IPS-18c (cell line): ENCODE measurements around the gene SLC25A21.
"Not testable (repeated sequence)": the region's sequence is repeated elsewhere in the genome, so short reads cannot be mapped to it uniquely, and the experiment has no call there.

Experiments
- H3K4me3 ChIP-seq: 2 replicates; pipeline ENCODE4 v1.7.0; 2013; ENCODE audit warnings: low read depth, mild to moderate bottlenecking, low read length, moderate library complexity; ENCODE audit not compliant: insufficient read depth
- H3K9me3 ChIP-seq: one replicate; pipeline ENCODE4 v1.6.1; 2013; ENCODE audit warnings: mild to moderate bottlenecking, low read length, moderate library complexity; ENCODE audit not compliant: control insufficient read depth, insufficient read depth

The SLC25A21 gene

GRCh38 chr14:36916668-36917067 lies 255.7 kb downstream of the SLC25A21 start:
- Histone ChIP-seq H3K4me3 (no peak overlapping the region), H3K9me3 (no peaks in the 10 kb centered on the region)

GRCh38 chr14:36915081-36915480 lies 257.3 kb downstream of the SLC25A21 start:
- Histone ChIP-seq H3K9me3 (no peaks in the 10 kb centered on the region), H3K4me3 (no peak overlapping the region)

DNA sequence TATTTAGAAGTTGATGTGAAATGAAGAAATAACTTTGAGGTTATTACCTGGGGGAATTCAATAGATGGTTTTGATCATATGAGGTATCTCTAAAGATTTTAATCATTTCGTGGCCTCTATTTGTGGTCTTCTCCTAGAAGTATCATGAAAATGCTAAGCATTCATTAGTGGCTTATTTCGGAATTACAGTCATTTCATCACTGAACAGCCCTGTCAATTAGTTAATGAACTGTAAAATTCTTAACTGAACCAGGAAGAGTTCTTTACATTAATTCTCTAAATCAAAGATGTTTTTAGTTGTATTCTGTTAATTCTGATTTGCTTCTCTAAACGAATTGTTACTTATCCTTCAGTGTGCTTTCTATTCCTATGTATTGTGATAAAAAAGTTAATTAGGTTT lies 261.8 kb downstream of the SLC25A21 start:
- H3K9me3 ChIP-seq: no peaks in the 10 kb centered on the region
- no peak overlapping the region for H3K4me3 ChIP-seq

GRCh38 chr14:36905272-36905888 lies 267.0 kb downstream of the SLC25A21 start:
- H3K9me3 ChIP-seq: no peaks in the 10 kb centered on the region
- no peak overlapping the region for H3K4me3 ChIP-seq

GRCh38 chr14:36901861-36902260 lies 270.5 kb downstream of the SLC25A21 start:
- Histone ChIP-seq H3K4me3 (no peak overlapping the region), H3K9me3 (peaks cover 2% of the 10 kb centered on the region)

DNA sequence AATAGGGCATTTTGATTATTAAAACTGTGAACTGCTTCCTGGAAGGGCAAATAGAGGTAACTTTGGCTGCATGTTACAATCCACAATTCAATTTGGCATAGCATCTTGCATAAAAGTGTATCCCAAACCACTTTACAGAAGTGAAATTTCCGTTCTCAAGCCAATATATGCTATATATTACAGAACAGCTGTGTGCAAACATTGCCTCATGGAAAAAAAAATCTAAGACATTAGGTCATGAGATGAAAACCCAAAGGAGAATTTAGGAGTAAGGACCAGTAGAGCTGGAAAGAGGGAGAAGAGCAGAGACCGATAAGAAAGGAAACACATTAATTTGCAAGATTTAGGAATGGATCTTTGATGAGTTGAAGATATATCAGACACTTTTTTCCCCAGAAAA lies 271.6 kb downstream of the SLC25A21 start:
- Histone ChIP-seq H3K9me3 (peaks cover 2% of the 10 kb centered on the region), H3K4me3 (no peak overlapping the region)

- H3K4me3 ChIP-seq, H3K9me3 ChIP-seq: not testable (repeated sequence)
Measured at GRCh38 chr14:36896300-36896699, 276.1 kb downstream of the SLC25A21 start.

DNA sequence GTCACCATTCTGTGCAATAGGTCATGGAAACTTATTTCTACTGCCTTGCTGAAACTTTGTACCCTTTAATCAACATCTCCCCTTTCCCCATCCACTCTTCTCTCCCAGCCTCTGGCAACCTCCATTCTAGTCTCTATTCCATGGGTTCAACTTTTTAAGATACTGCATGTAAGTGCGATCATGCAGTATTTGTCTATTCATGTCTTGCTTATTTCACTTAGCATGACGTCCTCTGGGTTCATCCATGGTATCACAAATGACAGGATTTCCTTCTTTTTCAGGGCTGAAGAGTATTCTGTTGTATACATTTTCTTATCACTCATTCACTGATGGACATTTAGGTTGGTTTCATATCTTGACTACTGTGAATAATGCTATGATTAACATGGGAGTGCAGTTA lies 288.4 kb downstream of the SLC25A21 start:
- Histone ChIP-seq H3K4me3 (no peak overlapping the region), H3K9me3 (no peaks in the 10 kb centered on the region)

DNA sequence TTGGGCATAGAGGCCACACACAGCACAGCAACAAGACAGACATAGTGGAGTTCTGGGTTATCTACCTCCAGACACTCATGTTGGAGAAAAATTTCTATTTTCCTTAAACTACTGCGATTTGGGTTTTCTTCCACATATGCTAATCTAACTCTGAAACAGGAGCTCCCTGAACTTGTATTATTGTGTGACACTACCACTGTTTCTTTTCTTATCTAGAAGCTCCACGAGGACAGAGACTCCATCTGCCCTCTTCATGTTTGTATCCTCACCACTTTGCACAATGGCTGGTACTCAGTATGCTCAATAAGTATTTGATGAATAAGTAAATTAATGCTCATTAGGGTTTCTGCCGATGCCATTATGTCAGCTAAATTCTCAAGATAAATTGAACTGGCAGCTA lies 292.1 kb downstream of the SLC25A21 start:
- no peaks in the 10 kb centered on the region for H3K9me3 ChIP-seq
- no peak overlapping the region for H3K4me3 ChIP-seq

- Histone ChIP-seq H3K4me3 (no peak overlapping the region), H3K9me3 (no peaks in the 10 kb centered on the region)
Measured at GRCh38 chr14:36879558-36879957, 292.8 kb downstream of the SLC25A21 start.

- Histone ChIP-seq H3K4me3 (no peak overlapping the region), H3K9me3 (no peaks in the 10 kb centered on the region)
Measured at GRCh38 chr14:36874396-36875138, 297.8 kb downstream of the SLC25A21 start.

GRCh38 chr14:36870776-36871175 lies 301.6 kb downstream of the SLC25A21 start:
- H3K4me3 ChIP-seq: no peak overlapping the region

DNA sequence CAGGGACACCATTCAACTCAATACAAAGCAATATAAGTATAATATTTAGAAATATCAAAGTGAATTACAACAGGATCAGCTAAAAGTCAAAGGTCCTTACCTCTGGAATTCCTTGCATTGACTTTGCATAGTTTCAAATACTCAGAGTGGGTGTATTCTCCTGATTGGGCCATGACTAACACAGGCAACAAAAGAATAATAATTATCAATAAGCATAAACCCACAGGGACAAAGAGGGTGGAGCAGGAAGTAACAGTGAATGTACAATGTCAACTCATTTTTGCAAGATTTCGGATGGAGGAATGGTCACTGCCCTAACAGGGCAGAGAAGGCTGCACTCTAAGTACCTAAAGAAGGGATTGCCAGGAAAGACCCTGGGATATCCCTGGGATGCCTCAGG lies 303.3 kb downstream of the SLC25A21 start:
- no peak overlapping the region for H3K4me3 ChIP-seq
- H3K9me3 ChIP-seq: no peaks in the 10 kb centered on the region

More at GRCh38 chr14:36870776-36871175, 301.6 kb downstream of the SLC25A21 start:
- no peaks in the 10 kb centered on the region for H3K9me3 ChIP-seq

- H3K4me3 ChIP-seq: no peak overlapping the region
Measured at GRCh38 chr14:36866867-36867266, 305.5 kb downstream of the SLC25A21 start.

GRCh38 chr14:36863271-36863670 lies 309.1 kb downstream of the SLC25A21 start:
- Histone ChIP-seq H3K9me3 (no peaks in the 10 kb centered on the region), H3K4me3 (no peak overlapping the region)

More at GRCh38 chr14:36866867-36867266, 305.5 kb downstream of the SLC25A21 start:
- no peaks in the 10 kb centered on the region for H3K9me3 ChIP-seq

- not testable (repeated sequence) for H3K4me3 ChIP-seq, H3K9me3 ChIP-seq
Measured at GRCh38 chr14:36862237-36862636, 310.2 kb downstream of the SLC25A21 start.

- Histone ChIP-seq H3K4me3 (no peak overlapping the region), H3K9me3 (no peaks in the 10 kb centered on the region)
Measured at GRCh38 chr14:36860831-36861230, 311.6 kb downstream of the SLC25A21 start.

- Histone ChIP-seq H3K4me3 (no peak overlapping the region), H3K9me3 (no peaks in the 10 kb centered on the region)
Measured at GRCh38 chr14:36859119-36859518, 313.3 kb downstream of the SLC25A21 start.
